Small intestine (tissue), 7 donors: ENCODE data around the gene B3GNT3. TPM values are rescaled to one million over a fixed set of nuclear protein-coding genes. Genes with fewer than 3 reads are reported as not detected.
"Not testable (repeated sequence)": the region's sequence is repeated elsewhere in the genome, so short reads cannot be mapped to it uniquely, and the experiment has no call there.

Source experiments
- DNase-seq, 2 donors: peaks; one replicate each; pipeline versions ENCODE4 v3.0.0 to v3.0.0-alpha.2; 2013
- FAIRE-seq: peaks from 2 replicates; lab custom pipeline; 2012; peaks lifted over from hg19 to GRCh38; lab: Jason Lieb, UNC
- H3K27ac ChIP-seq, 3 donors: one replicate each; pipeline ENCODE4 v1.5.1; 2013; ENCODE audit warnings: low read length in 2 of 3, mild to moderate bottlenecking in 2 of 3, control low read depth in 1 of 3, inconsistent platforms in 1 of 3, low read depth in 1 of 3, moderate library complexity in 1 of 3
- H3K27me3 ChIP-seq, 3 donors: one replicate each; pipeline ENCODE4 v1.6.1; 2013; ENCODE audit warnings: low read length in 3 of 3, inconsistent platforms in 1 of 3; ENCODE audit not compliant: control insufficient read depth in 3 of 3, insufficient read depth in 3 of 3
- H3K36me3 ChIP-seq, 3 donors: one replicate each; pipeline ENCODE4 v1.6.1; 2013; ENCODE audit warnings: low read length in 3 of 3, inconsistent platforms in 1 of 3, low read depth in 1 of 3, mild to moderate bottlenecking in 1 of 3, moderate library complexity in 1 of 3; ENCODE audit not compliant: control insufficient read depth in 3 of 3, insufficient read depth in 2 of 3
- H3K4me1 ChIP-seq, 3 donors: one replicate each; pipeline ENCODE4 v1.6.1; 2013; ENCODE audit warnings: low read length in 2 of 3, inconsistent platforms in 1 of 3, low read depth in 1 of 3, mild to moderate bottlenecking in 1 of 3, moderate library complexity in 1 of 3; ENCODE audit not compliant: control insufficient read depth in 3 of 3, insufficient read depth in 2 of 3
- H3K4me3 ChIP-seq, 3 donors: one replicate each; pipeline ENCODE4 v1.5.1; 2013; ENCODE audit warnings: low read length in 3 of 3, control low read depth in 1 of 3, inconsistent platforms in 1 of 3, low read depth in 1 of 3, mild to moderate bottlenecking in 1 of 3, moderate library complexity in 1 of 3
- H3K9me3 ChIP-seq, 2 donors: one replicate each; pipeline ENCODE4 v1.6.1; 2013; ENCODE audit warnings: low read depth in 1 of 2, low read length in 1 of 2; ENCODE audit not compliant: control insufficient read depth in 2 of 2, insufficient read depth in 1 of 2
- WGBS, 3 donors: extraction: QIAGEN DNeasy Blood & Tissue Kit; methylation state at CpG; one replicate each; pipeline ENCODE4 v1.1.7; 2013; 5-methylcytosine and 5-hydroxymethylcytosine counted together
- polyA plus RNA-seq, 4 donors: library from polyadenylated mRNA; stranded (reverse) in 3 of 4; unstranded in 1 of 4; fragments of 200-250 nt in 3 of 4; fragments of 120-200 nt in 1 of 4; gene quantifications; one replicate each; pipeline versions ENCODE4 v1.2.1 to v1.2.3, GENCODE V29; 2013
- donor health status: healthy with polysubstance abuse.
- donor health status: control.
- donor health status: control.
- donor health status: Bipolar disorder and iron deficiency.
- donor health status: healthy.

Gene B3GNT3
- polyA plus RNA-seq, 4 donors: 32.0 to 86.5 (median 41.2) TPM

DNA sequence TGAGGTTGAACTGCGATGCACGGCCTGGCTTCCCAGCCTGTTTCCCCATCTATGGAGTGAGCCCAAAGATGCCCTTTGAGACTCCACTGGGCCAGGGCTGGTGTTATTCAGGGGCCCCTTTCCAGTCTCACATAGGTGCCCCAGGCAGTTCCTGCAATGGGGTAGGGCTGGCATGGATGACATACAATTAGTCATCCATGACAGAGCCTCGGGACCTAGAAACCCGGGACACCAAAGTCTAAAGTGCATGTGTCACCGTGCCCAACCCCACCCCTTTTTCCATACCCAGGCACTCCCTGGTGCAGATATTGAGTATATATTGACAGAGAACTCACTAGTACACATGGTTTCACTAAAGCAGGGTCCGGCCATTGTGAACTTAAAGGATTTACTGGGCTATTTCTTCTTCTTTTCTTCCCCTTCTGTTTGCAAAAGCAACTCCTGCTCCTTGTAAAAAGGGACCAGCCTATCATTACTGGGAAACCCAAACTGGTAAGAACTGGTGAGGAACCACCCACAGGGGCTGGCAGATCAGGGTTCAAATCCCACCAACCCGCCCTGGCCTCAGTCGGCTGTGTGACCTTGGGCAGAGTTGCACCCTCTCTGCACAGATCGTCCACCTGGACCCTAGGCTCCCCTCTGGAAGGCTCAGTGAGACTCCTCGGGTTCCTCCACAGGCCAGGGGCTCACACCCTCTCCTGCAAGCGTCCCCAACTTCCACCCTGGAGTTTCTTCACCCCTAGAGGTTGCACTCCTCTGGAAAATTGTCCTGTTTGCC, 2.7 kb downstream of the B3GNT3 start:
- Histone ChIP-seq H3K4me1 (peaks cover 0 to 40% (median 6%) of the 10 kb centered on the region in 3 donors), H3K27me3 (peaks cover 0 to 10% (median 3%) of the 10 kb centered on the region in 3 donors), H3K27ac (peak overlapping the region; percentile 96 to 99 (median 97)), H3K4me3 (peak overlapping the region in 2 of 3 donors; percentile 88 to 91), H3K9me3 (no peaks in the 10 kb centered on the region), H3K36me3 (peaks cover 0 to 45% (median 3%) of the 10 kb centered on the region in 3 donors)
- no peak for FAIRE-seq
- WGBS, 3 donors: 16 to 47% (median 30%) methylated on average over 11 of the region's 11 CpGs
- DNase-seq: peak; percentile 96 to 98

DNA sequence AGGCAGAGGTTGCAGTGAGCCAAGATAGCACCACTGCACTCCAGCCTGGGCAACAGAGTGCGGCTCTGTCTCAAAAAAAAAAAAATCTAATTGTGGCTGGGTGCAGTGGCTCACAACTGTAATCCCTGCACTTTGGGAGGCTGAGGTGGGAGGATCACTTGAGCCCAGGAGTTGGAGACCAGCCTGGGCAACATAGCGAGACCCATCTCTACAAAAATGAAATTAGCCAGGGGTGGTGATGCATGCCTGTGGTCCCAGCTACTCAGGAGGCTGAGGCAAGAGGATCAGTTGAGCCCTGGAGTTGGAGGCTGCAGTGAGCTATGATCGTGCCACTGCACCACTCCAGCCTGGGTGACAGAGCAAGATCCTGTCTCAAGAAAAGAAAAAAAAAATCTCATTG, 3.7 kb downstream of the B3GNT3 start:
- H3K4me1 ChIP-seq: peaks cover 0 to 39% (median 6%) of the 10 kb centered on the region in 3 donors
- peaks cover 0 to 10% (median 3%) of the 10 kb centered on the region in 3 donors for H3K27me3 ChIP-seq
- H3K36me3 ChIP-seq: peaks cover 2 to 54% (median 3%) of the 10 kb centered on the region in 3 donors
- H3K4me3 ChIP-seq, FAIRE-seq, H3K9me3 ChIP-seq, DNase-seq: not testable (repeated sequence)
- 74 to 83% (median 76%) methylated on average over 3 of the region's 3 CpGs for WGBS, 3 donors
- peak overlapping the region; percentile 96 to 99 (median 97) for H3K27ac ChIP-seq

DNA sequence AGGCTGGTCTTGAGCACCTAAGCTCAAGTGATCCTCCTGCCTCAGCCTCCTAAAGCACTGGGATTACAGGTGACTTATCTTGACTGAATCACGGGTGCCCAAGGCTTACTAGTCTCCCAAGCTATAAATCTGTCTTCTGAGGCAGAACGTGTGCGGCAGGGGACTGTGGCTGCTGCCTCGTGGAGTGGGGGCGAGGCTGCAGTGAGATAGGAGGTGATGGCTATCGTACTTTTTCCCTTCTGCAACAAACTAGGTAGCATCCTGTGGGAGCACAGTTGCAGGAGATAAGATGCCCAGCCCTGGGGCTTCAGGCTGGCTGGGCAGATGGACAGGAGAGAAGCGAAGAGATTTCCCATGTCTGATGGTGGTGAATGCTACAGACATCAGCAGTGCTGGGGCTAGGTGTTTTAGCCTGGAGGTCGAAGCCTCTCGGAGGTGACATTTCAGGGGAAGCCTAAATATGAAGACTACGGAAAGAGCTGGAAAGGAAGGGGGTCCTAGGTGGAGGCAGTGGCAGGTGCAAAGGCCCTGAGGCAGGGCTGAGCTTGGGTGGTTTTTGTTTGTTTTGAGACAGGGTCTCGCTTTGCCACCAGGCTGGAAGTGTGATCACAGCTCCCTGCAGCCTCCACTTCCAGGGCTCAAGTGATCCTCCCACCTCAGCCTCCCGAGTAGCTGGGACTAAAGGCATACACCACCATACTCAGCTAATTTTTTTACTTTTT, 7.4 kb downstream of the B3GNT3 start:
- 74 to 78% (median 76%) methylated on average over 12 of the region's 12 CpGs for WGBS, 3 donors
- DNase-seq (no peak), FAIRE-seq (no peak)
- Histone ChIP-seq H3K4me3 (no peak overlapping the region), H3K4me1 (peaks cover 0 to 21% (median 2%) of the 10 kb centered on the region in 3 donors), H3K27ac (no peak overlapping the region), H3K36me3 (peaks cover 2 to 81% (median 3%) of the 10 kb centered on the region in 3 donors), H3K9me3 (no peaks in the 10 kb centered on the region), H3K27me3 (peaks cover 0 to 2% (median 0%) of the 10 kb centered on the region in 3 donors)

DNA sequence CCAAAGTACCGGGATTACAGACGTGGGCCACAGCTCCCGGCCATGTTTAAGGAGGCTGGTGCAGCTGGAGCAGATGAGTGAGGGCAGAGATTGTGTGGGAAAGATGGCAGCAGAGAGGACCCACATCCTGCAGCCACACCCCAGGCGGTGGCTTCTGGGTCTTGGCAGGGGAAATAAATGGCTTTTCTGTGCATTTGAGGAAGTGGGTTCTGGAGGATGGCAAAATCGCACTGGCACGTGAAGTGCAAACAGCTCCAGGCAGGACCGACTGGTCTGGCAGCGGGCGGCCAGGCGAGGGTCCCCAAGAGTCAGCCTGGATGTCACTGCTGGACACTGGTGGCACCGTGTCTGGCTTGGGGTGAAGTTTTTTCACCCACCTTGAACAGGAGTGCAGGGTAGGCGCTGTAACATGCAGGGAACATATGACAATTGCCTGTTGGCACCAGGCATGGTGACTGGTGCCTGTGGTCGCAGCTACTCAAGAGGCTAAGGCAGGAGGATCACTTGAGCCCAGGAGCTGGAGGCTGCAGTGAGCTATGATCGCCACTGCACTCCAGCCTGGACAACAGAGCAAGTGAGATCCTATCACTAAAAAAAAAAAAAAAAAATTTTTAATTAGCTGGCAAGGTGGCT, 8.4 kb downstream of the B3GNT3 start:
- WGBS, 3 donors: 57 to 74% (median 61%) methylated on average over 14 of the region's 14 CpGs
- DNase-seq: no peak
- peaks cover 0 to 2% (median 0%) of the 10 kb centered on the region in 3 donors for H3K27me3 ChIP-seq
- H3K4me1 ChIP-seq: peaks cover 0 to 13% (median 2%) of the 10 kb centered on the region in 3 donors
- H3K4me3 ChIP-seq: no peak overlapping the region
- peaks cover 2 to 85% (median 3%) of the 10 kb centered on the region in 3 donors for H3K36me3 ChIP-seq
- H3K27ac ChIP-seq: no peak overlapping the region
- no peaks in the 10 kb centered on the region for H3K9me3 ChIP-seq
- FAIRE-seq: no peak

DNA sequence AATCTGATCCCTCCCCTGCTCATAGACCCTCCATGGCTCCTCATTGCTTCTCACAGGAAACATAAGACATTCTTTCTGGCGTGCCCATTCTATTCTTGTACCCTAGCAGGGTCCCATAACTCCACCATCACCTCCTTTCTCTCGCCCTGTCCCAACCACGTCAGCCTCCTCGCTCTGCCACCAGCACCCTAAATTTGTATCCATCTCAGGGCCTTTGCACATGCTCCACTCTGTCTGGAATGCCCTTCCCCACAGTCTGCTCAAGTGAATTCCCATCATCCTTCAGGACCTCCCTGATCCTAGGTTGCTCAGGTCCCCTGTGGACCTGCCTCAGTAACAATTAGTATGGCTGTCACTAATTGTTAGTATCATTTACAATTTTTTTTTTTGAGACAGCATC, 10.5 kb downstream of the B3GNT3 start:
- no peak for DNase-seq
- no peak for FAIRE-seq
- Histone ChIP-seq H3K9me3 (no peaks in the 10 kb centered on the region), H3K27me3 (peaks cover 0 to 2% (median 0%) of the 10 kb centered on the region in 3 donors), H3K4me3 (no peak overlapping the region), H3K36me3 (peaks cover 2 to 86% (median 6%) of the 10 kb centered on the region in 3 donors), H3K27ac (no peak overlapping the region), H3K4me1 (no peaks in the 10 kb centered on the region)
- 89 to 95% (median 94%) methylated on average over 4 of the region's 4 CpGs for WGBS, 3 donors

DNA sequence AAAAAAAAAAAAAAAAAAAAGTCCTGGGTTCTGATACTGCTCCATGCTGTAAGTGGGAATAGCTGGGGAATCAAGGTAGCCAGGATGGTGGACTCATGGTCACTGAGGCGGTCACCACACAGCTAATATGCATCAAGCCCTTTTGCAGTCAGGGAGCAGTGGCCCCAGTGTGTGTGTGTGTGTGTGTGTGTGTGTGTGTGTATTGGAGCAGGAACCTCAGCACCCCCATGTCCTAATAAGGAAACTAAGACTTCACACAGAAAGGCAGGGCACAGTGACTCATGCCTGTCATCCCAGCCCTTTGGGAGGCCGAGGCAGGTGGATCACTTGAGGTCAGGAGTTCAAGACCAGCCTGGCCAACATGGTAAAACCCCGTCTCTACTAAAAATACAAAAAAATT, 12.0 kb downstream of the B3GNT3 start:
- peaks cover 0 to 2% (median 0%) of the 10 kb centered on the region in 3 donors for H3K27me3 ChIP-seq
- 45 to 62% (median 57%) methylated on average over 3 of the region's 3 CpGs for WGBS, 3 donors
- H3K4me3 ChIP-seq: no peak overlapping the region
- peaks cover 2 to 89% (median 9%) of the 10 kb centered on the region in 3 donors for H3K36me3 ChIP-seq
- H3K4me1 ChIP-seq: no peaks in the 10 kb centered on the region
- DNase-seq (peak in 1 of 2 donors; percentile 50), FAIRE-seq (no peak)
- H3K27ac ChIP-seq: no peak overlapping the region
- H3K9me3 ChIP-seq: peaks cover 0 to 4% of the 10 kb centered on the region in 2 donors

DNA sequence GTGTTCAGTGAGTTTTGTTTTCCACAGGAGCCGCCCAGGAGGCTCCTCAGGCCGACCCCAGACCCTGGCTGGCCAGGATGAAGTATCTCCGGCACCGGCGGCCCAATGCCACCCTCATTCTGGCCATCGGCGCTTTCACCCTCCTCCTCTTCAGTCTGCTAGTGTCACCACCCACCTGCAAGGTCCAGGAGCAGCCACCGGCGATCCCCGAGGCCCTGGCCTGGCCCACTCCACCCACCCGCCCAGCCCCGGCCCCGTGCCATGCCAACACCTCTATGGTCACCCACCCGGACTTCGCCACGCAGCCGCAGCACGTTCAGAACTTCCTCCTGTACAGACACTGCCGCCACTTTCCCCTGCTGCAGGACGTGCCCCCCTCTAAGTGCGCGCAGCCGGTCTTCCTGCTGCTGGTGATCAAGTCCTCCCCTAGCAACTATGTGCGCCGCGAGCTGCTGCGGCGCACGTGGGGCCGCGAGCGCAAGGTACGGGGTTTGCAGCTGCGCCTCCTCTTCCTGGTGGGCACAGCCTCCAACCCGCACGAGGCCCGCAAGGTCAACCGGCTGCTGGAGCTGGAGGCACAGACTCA, 12.9 kb downstream of the B3GNT3 start:
- H3K4me1 ChIP-seq: no peaks in the 10 kb centered on the region
- no peak for DNase-seq
- peaks cover 2 to 89% (median 9%) of the 10 kb centered on the region in 3 donors for H3K36me3 ChIP-seq
- WGBS, 3 donors: 72 to 82% (median 78%) methylated on average over 32 to 38 of the region's 38 CpGs
- H3K9me3 ChIP-seq: peaks cover 0 to 4% of the 10 kb centered on the region in 2 donors
- FAIRE-seq: no peak
- peaks cover 0 to 2% (median 0%) of the 10 kb centered on the region in 3 donors for H3K27me3 ChIP-seq
- H3K27ac ChIP-seq: no peak overlapping the region
- H3K4me3 ChIP-seq: no peak overlapping the region
